ENCODE measurements around the gene RPTOR.

The RPTOR gene

GRCh38 chr17:80967404-80967872 lies 422.8 kb downstream of the RPTOR start:
- no peak for ATAC-seq
- TF ChIP-seq CSRNP3 (CRISPR knock-in tag; IDR thresholded peaks at IDR 0.05) (no peak), GLIS3 (CRISPR knock-in tag; IDR thresholded peaks at IDR 0.05) (no peak), PATZ1 (CRISPR knock-in tag; IDR thresholded peaks at IDR 0.05; ENCODE audit: borderline replicate concordance) (no peak), BACH2 (CRISPR knock-in tag; IDR thresholded peaks at IDR 0.05; ENCODE audit: borderline replicate concordance) (no peak), SNAI2 (CRISPR knock-in tag; IDR thresholded peaks at IDR 0.05) (no peak), ARNTL (CRISPR knock-in tag; IDR thresholded peaks at IDR 0.05; ENCODE audit: borderline replicate concordance, low read depth) (no peak), CSDC2 (CRISPR knock-in tag; IDR thresholded peaks at IDR 0.05) (no peak), TCF4 (CRISPR knock-in tag; IDR thresholded peaks at IDR 0.05; ENCODE audit: borderline replicate concordance) (no peak), OSR1 (CRISPR knock-in tag; IDR thresholded peaks at IDR 0.05) (no peak), ZC3H10 (CRISPR knock-in tag; IDR thresholded peaks at IDR 0.05) (no peak), CREB5 (CRISPR knock-in tag; IDR thresholded peaks at IDR 0.05; ENCODE audit: low read depth) (no peak), ESRRG (CRISPR knock-in tag; IDR thresholded peaks at IDR 0.05) (no peak), ZFP3 (CRISPR knock-in tag; IDR thresholded peaks at IDR 0.05) (no peak), ZNF70 (CRISPR knock-in tag; IDR thresholded peaks at IDR 0.05) (no peak), TSHZ2 (CRISPR knock-in tag; IDR thresholded peaks at IDR 0.05) (no peak)

GRCh38 chr17:80968602-80969029 lies 424.0 kb downstream of the RPTOR start:
- peak; percentile 58 for ATAC-seq
- no peak for TF ChIP-seq SNAI2 (CRISPR knock-in tag; IDR thresholded peaks at IDR 0.05)
- TF ChIP-seq ISL1 (CRISPR knock-in tag; IDR thresholded peaks at IDR 0.05), result no peak
- no peak for TF ChIP-seq ARNTL (CRISPR knock-in tag; IDR thresholded peaks at IDR 0.05; ENCODE audit: borderline replicate concordance, low read depth)
- no peak for TF ChIP-seq ZNF565 (CRISPR knock-in tag; conservative IDR thresholded peaks at IDR 0.05; ENCODE audit: low read depth)
- TF ChIP-seq TOX (CRISPR knock-in tag; IDR thresholded peaks at IDR 0.05; ENCODE audit: borderline replicate concordance), result no peak
- TF ChIP-seq BACH2 (CRISPR knock-in tag; IDR thresholded peaks at IDR 0.05; ENCODE audit: borderline replicate concordance), result no peak
- no peak for TF ChIP-seq ZNF70 (CRISPR knock-in tag; IDR thresholded peaks at IDR 0.05)

GRCh38 chr17:80969030-80969673 lies 424.5 kb downstream of the RPTOR start:
- TF ChIP-seq SNAI2 (CRISPR knock-in tag; IDR thresholded peaks at IDR 0.05), result no peak
- no peak for TF ChIP-seq TOX (CRISPR knock-in tag; IDR thresholded peaks at IDR 0.05; ENCODE audit: borderline replicate concordance)
- TF ChIP-seq ZNF70 (CRISPR knock-in tag; IDR thresholded peaks at IDR 0.05), result no peak
- no peak for TF ChIP-seq PPARA (CRISPR knock-in tag; IDR thresholded peaks at IDR 0.05; ENCODE audit: borderline replicate concordance)
- TF ChIP-seq POU6F1 (CRISPR knock-in tag; IDR thresholded peaks at IDR 0.05; ENCODE audit: borderline replicate concordance, low read depth), result no peak
- no peak for TF ChIP-seq ISL1 (CRISPR knock-in tag; IDR thresholded peaks at IDR 0.05)
- TF ChIP-seq CSRNP3 (CRISPR knock-in tag; IDR thresholded peaks at IDR 0.05), result no peak
- TF ChIP-seq ZFP3 (CRISPR knock-in tag; IDR thresholded peaks at IDR 0.05), result no peak
- TF ChIP-seq GLIS3 (CRISPR knock-in tag; IDR thresholded peaks at IDR 0.05), result no peak; the same call in 1 of the 2 replicates
- TF ChIP-seq ZFP30 (CRISPR knock-in tag; IDR thresholded peaks at IDR 0.05), result no peak
- TF ChIP-seq ZNF565 (CRISPR knock-in tag; conservative IDR thresholded peaks at IDR 0.05; ENCODE audit: low read depth), result no peak
- no peak for TF ChIP-seq BACH2 (CRISPR knock-in tag; IDR thresholded peaks at IDR 0.05; ENCODE audit: borderline replicate concordance)
- ATAC-seq, result peak; percentile 42

All from SK-N-SH treated with all-trans-retinoic acid at 6 μM for 48 hours (cell line).